GM04504 (cell line): ENCODE results near the gene ZPBP2.
"Not testable (repeated sequence)": the region's sequence is repeated elsewhere in the genome, so short reads cannot be mapped to it uniquely, and the experiment has no call there.

Source experiments
- DNase-seq: peaks from one replicate; pipeline ENCODE4 v3.0.0-alpha.2; 2012; ENCODE audit warnings: low read depth

ZPBP2 gene

GRCh38 chr17:39855911-39856649, 11.9 kb upstream of the ZPBP2 start:
- DNase-seq, result not testable (repeated sequence)

- no peak for DNase-seq
These were observed 6.8 kb upstream of the ZPBP2 start for GRCh38 chr17:39861235-39861634.

GRCh38 chr17:39863244-39863917, 4.6 kb upstream of the ZPBP2 start:
- no peak for DNase-seq

- no peak for DNase-seq
These were observed 3.9 kb upstream of the ZPBP2 start, which contains the start of gene IKZF3 for GRCh38 chr17:39863918-39864746. Gene IKZF3, minus strand, starts transcription at chr17:39864312. Its CDS starts 186 bp downstream, at chr17:39864126.

- no peak for DNase-seq
These were observed 1.8 kb upstream of the ZPBP2 start for GRCh38 chr17:39866013-39866730.

- DNase-seq, result no peak
These were observed 720 bp upstream of the ZPBP2 start for GRCh38 chr17:39867084-39867879.

- DNase-seq, result no peak
These were observed 546 bp downstream of the ZPBP2 start for GRCh38 chr17:39868554-39868942.

- no peak for DNase-seq
These were observed 2.8 kb downstream of the ZPBP2 start for GRCh38 chr17:39870776-39871175.

- no peak for DNase-seq
These were observed 3.8 kb downstream of the ZPBP2 start for GRCh38 chr17:39871801-39872200.

- no peak for DNase-seq
These were observed 4.7 kb downstream of the ZPBP2 start for GRCh38 chr17:39872751-39873150.

GRCh38 chr17:39886102-39886501, 18.1 kb downstream of the ZPBP2 start:
- not testable (repeated sequence) for DNase-seq

GRCh38 chr17:39887078-39887477, 19.1 kb downstream of the ZPBP2 start:
- no peak for DNase-seq

- DNase-seq, result no peak
These were observed 21.2 kb downstream of the ZPBP2 start for GRCh38 chr17:39889200-39889599.

- DNase-seq, result no peak
These were observed 26.8 kb downstream of the ZPBP2 start for GRCh38 chr17:39894681-39895376.

GRCh38 chr17:39898088-39898487, 30.1 kb downstream of the ZPBP2 start:
- no peak for DNase-seq

GRCh38 chr17:39899215-39899614, 31.2 kb downstream of the ZPBP2 start:
- no peak for DNase-seq

GRCh38 chr17:39902027-39902426, 34.0 kb downstream of the ZPBP2 start:
- not testable (repeated sequence) for DNase-seq

GRCh38 chr17:39903158-39903884, 35.3 kb downstream of the ZPBP2 start:
- no peak for DNase-seq

GRCh38 chr17:39904990-39905288, 36.9 kb downstream of the ZPBP2 start:
- no peak for DNase-seq

- DNase-seq, result no peak
These were observed 40.9 kb downstream of the ZPBP2 start for GRCh38 chr17:39908789-39909352.
